ENCODE measurements around the gene SLC22A16.

SLC22A16 gene

GRCh38 chr6:110408901-110409300, 67.5 kb downstream of the SLC22A16 start:
- H3K4me3 ChIP-seq (ENCODE audit: low read length), result no peak overlapping the region
- DNase-seq (ENCODE audit: low read depth), result no peak
- TF ChIP-seq CTCF (conservative IDR thresholded peaks at IDR 0.05; ENCODE audit: low read length), result no peak

- no peak for TF ChIP-seq CTCF (conservative IDR thresholded peaks at IDR 0.05; ENCODE audit: low read length)
- H3K4me3 ChIP-seq (ENCODE audit: low read length), result no peak overlapping the region
- DNase-seq (ENCODE audit: low read depth), result peak; percentile 42
These were observed 71.8 kb downstream of the SLC22A16 start for GRCh38 chr6:110404607-110405006.

- no peak overlapping the region for H3K4me3 ChIP-seq (ENCODE audit: low read length)
- DNase-seq (ENCODE audit: low read depth), result no peak
- TF ChIP-seq CTCF (conservative IDR thresholded peaks at IDR 0.05; ENCODE audit: low read length), result no peak
These were observed 74.7 kb downstream of the SLC22A16 start for GRCh38 chr6:110401585-110402176.

- H3K4me3 ChIP-seq (ENCODE audit: low read length), result peak overlapping the region; percentile 52
- DNase-seq (ENCODE audit: low read depth), result no peak
- no peak for TF ChIP-seq CTCF (conservative IDR thresholded peaks at IDR 0.05; ENCODE audit: low read length)
These were observed 76.2 kb downstream of the SLC22A16 start for GRCh38 chr6:110400208-110400607.

GRCh38 chr6:110399219-110400071, 77.0 kb downstream of the SLC22A16 start:
- peak overlapping the region; percentile 52 for H3K4me3 ChIP-seq (ENCODE audit: low read length)
- TF ChIP-seq CTCF (conservative IDR thresholded peaks at IDR 0.05; ENCODE audit: low read length), result no peak
- DNase-seq (ENCODE audit: low read depth), result no peak

- DNase-seq (ENCODE audit: low read depth), result no peak
- no peak for TF ChIP-seq CTCF (conservative IDR thresholded peaks at IDR 0.05; ENCODE audit: low read length)
- H3K4me3 ChIP-seq (ENCODE audit: low read length), result no peak overlapping the region
These were observed 77.6 kb downstream of the SLC22A16 start for GRCh38 chr6:110398778-110399177.

GRCh38 chr6:110395221-110395620, 81.2 kb downstream of the SLC22A16 start:
- no peak for TF ChIP-seq CTCF (conservative IDR thresholded peaks at IDR 0.05; ENCODE audit: low read length)
- H3K4me3 ChIP-seq (ENCODE audit: low read length), result no peak overlapping the region
- no peak for DNase-seq (ENCODE audit: low read depth)

All from AG10803 (cell line).